WTC11 (cell line): ENCODE measurements around the gene SFTA2. TPM values are rescaled to one million over a fixed set of nuclear protein-coding genes. Genes with fewer than 3 reads are reported as not detected.

ENCODE experiments used
- ATAC-seq: fragments of 200-7000 bp; cut with Tn5 transposase; 2 replicates; pipeline ENCODE4 v1.10.0; 2021; ENCODE audit warnings: mild to moderate bottlenecking, moderate library complexity
- CTCF ChIA-PET: fragments of 300-600 bp; sonication (Branson Sonifier 250); formaldehyde crosslinking; loops from one replicate; lab custom pipeline; 2021; ENCODE audit warnings: antibody characterized with exemption; lab: Charles Lee
- POLR2A ChIA-PET: fragments of 350-600 bp; sonication (Branson Sonifier 250); formaldehyde crosslinking; loops from one replicate; lab custom pipeline; 2021; ENCODE audit warnings: antibody characterized with exemption; lab: Charles Lee
- DNase-seq: peaks from one replicate; pipeline ENCODE4 v3.0.0; 2021; ENCODE audit warnings: low spot score
- H3K27ac Mint-ChIP-seq: 2 replicates; pipeline ENCODE4 v1.8.0; 2021; ENCODE audit warnings: mixed read lengths
- H3K27me3 Mint-ChIP-seq: 2 replicates; pipeline ENCODE4 v1.8.0; 2021; ENCODE audit warnings: low read depth, mild to moderate bottlenecking, moderate library complexity, mixed read lengths
- H3K36me3 Mint-ChIP-seq: 2 replicates; pipeline ENCODE4 v1.8.0; 2021; ENCODE audit warnings: mixed read lengths
- H3K4me1 Mint-ChIP-seq: 2 replicates; pipeline ENCODE4 v1.8.0; 2022; ENCODE audit warnings: mixed read lengths
- H3K4me3 Mint-ChIP-seq: 2 replicates; pipeline ENCODE4 v1.8.0; 2021; ENCODE audit warnings: mild to moderate bottlenecking, moderate library complexity, mixed read lengths
- H3K9me3 Mint-ChIP-seq: 2 replicates; pipeline ENCODE4 v1.8.0; 2021; ENCODE audit warnings: mixed read lengths
- ARID4B ChIP-seq: sonication (generic); formaldehyde crosslinking; IDR thresholded peaks from 2 replicates; pipeline ENCODE4 v1.8.0; 2023; ENCODE audit warnings: missing genetic modification reagents, mild to moderate bottlenecking, borderline replicate concordance
- ATF2 ChIP-seq: sonication (generic); formaldehyde crosslinking; IDR thresholded peaks from 2 replicates; pipeline ENCODE4 v1.8.1; 2022; ENCODE audit warnings: low read depth, missing genetic modification reagents, borderline replicate concordance
- ATF3 ChIP-seq: sonication (generic); formaldehyde crosslinking; conservative IDR thresholded peaks from 2 replicates; pipeline ENCODE4 v1.8.1; 2022; ENCODE audit warnings: mild to moderate bottlenecking, missing genetic modification reagents
- CREB1 ChIP-seq: sonication (generic); formaldehyde crosslinking; IDR thresholded peaks from 2 replicates; pipeline ENCODE4 v1.8.0; 2023; ENCODE audit warnings: mild to moderate bottlenecking, missing genetic modification reagents
- E2F1 ChIP-seq: sonication (generic); formaldehyde crosslinking; IDR thresholded peaks from 2 replicates; pipeline ENCODE4 v1.8.0; 2022; ENCODE audit warnings: mild to moderate bottlenecking, missing genetic modification reagents
- E2F4 ChIP-seq: sonication (generic); formaldehyde crosslinking; IDR thresholded peaks from 2 replicates; pipeline ENCODE4 v1.8.1; 2022; ENCODE audit warnings: low read depth, mild to moderate bottlenecking, moderate library complexity, missing genetic modification reagents, borderline replicate concordance
- E2F5 ChIP-seq: sonication (generic); formaldehyde crosslinking; IDR thresholded peaks from 2 replicates; pipeline ENCODE4 v1.8.1; 2022; ENCODE audit warnings: mild to moderate bottlenecking, moderate library complexity, missing genetic modification reagents
- EMX1 ChIP-seq: fragments of 250-450 bp; sonication (Bioruptor Pico); IDR thresholded peaks from 2 replicates; pipeline ENCODE4 v1.8.0; 2021; ENCODE audit warnings: mild to moderate bottlenecking
- ESRRA ChIP-seq: sonication (generic); formaldehyde crosslinking; IDR thresholded peaks from 2 replicates; pipeline ENCODE4 v1.8.1; 2022; ENCODE audit warnings: mild to moderate bottlenecking, missing genetic modification reagents, borderline replicate concordance
- FOXK1 ChIP-seq: sonication (generic); formaldehyde crosslinking; IDR thresholded peaks from 2 replicates; pipeline ENCODE4 v1.8.0; 2022; ENCODE audit warnings: mild to moderate bottlenecking, moderate library complexity, missing genetic modification reagents
- FOXP1 ChIP-seq: sonication (generic); formaldehyde crosslinking; IDR thresholded peaks from 2 replicates; pipeline ENCODE4 v1.8.0; 2022; ENCODE audit warnings: missing genetic modification reagents, mild to moderate bottlenecking, moderate library complexity, borderline replicate concordance
- GTF2I ChIP-seq: fragments of 250-450 bp; sonication (Bioruptor Pico); conservative IDR thresholded peaks from 2 replicates; pipeline ENCODE4 v1.4.0; 2021; ENCODE audit warnings: mild to moderate bottlenecking
- HMGA2 ChIP-seq: fragments of 250-450 bp; sonication (Bioruptor Pico); IDR thresholded peaks from 2 replicates; pipeline ENCODE4 v1.4.0; 2021; ENCODE audit warnings: mild to moderate bottlenecking, moderate library complexity
- JUN ChIP-seq: sonication (generic); formaldehyde crosslinking; IDR thresholded peaks from 2 replicates; pipeline ENCODE4 v1.8.0; 2023; ENCODE audit warnings: mild to moderate bottlenecking, missing genetic modification reagents
- KAT7 ChIP-seq: sonication (generic); formaldehyde crosslinking; IDR thresholded peaks from 2 replicates; pipeline ENCODE4 v1.8.1; 2023; ENCODE audit warnings: missing genetic modification reagents, mild to moderate bottlenecking, borderline replicate concordance
- MYBL2 ChIP-seq: sonication (generic); formaldehyde crosslinking; IDR thresholded peaks from 2 replicates; pipeline ENCODE4 v1.8.1; 2023; ENCODE audit warnings: mild to moderate bottlenecking, moderate library complexity, missing genetic modification reagents
- NFATC4 ChIP-seq: fragments of 250-450 bp; sonication (Bioruptor Pico); IDR thresholded peaks from 2 replicates; pipeline ENCODE4 v1.9.0; 2021; ENCODE audit warnings: mild to moderate bottlenecking
- NFYB ChIP-seq: sonication (generic); formaldehyde crosslinking; conservative IDR thresholded peaks from 2 replicates; pipeline ENCODE4 v1.8.0; 2022; ENCODE audit warnings: low read depth, missing genetic modification reagents
- PRRX2 ChIP-seq: fragments of 250-450 bp; sonication (Bioruptor Pico); IDR thresholded peaks from 2 replicates; pipeline ENCODE4 v1.8.0; 2021; ENCODE audit warnings: mild to moderate bottlenecking
- RELA ChIP-seq: sonication (generic); formaldehyde crosslinking; IDR thresholded peaks from 2 replicates; pipeline ENCODE4 v1.8.1; 2022; ENCODE audit warnings: missing genetic modification reagents, mild to moderate bottlenecking, borderline replicate concordance
- TEAD1 ChIP-seq: sonication (generic); formaldehyde crosslinking; IDR thresholded peaks from 2 replicates; pipeline ENCODE4 v1.8.0; 2022; ENCODE audit warnings: mild to moderate bottlenecking, missing genetic modification reagents
- ZMAT4 ChIP-seq: fragments of 250-450 bp; sonication (Bioruptor Pico); IDR thresholded peaks from 2 replicates; pipeline ENCODE4 v1.9.0; 2021; ENCODE audit warnings: mild to moderate bottlenecking
- ZNF219 ChIP-seq: sonication (generic); formaldehyde crosslinking; IDR thresholded peaks from 2 replicates; pipeline ENCODE4 v1.8.0; 2023; ENCODE audit warnings: missing genetic modification reagents, mild to moderate bottlenecking, borderline replicate concordance
- ZNF416 ChIP-seq: fragments of 250-450 bp; sonication (Bioruptor Pico); IDR thresholded peaks from 2 replicates; pipeline ENCODE4 v1.9.0; 2021; ENCODE audit warnings: mild to moderate bottlenecking, inconsistent platforms
- ZNF425 ChIP-seq: fragments of 250-450 bp; sonication (Bioruptor Pico); conservative IDR thresholded peaks from 2 replicates; pipeline ENCODE4 v1.9.0; 2021; ENCODE audit warnings: mild to moderate bottlenecking
- total RNA-seq: library from RNA; stranded (reverse); gene quantifications from 3 replicates; pipeline ENCODE4 v1.2.3, GENCODE V29; 2021

Gene SFTA2
- total RNA-seq, 1 experiment from 2014 or later, result not detected

- peaks cover 19% of the 10 kb centered on the region for H3K4me1 Mint-ChIP-seq
- ATAC-seq, result no peak
- TF ChIP-seq NFATC4 (no peak), ZNF425 (CRISPR knock-in tag) (no peak), PRRX2 (CRISPR knock-in tag) (no peak), CREB1 (no peak), E2F1 (CRISPR knock-in tag) (no peak), EMX1 (CRISPR knock-in tag) (no peak), TEAD1 (CRISPR knock-in tag) (no peak), RELA (no peak), NFYB (CRISPR knock-in tag) (no peak), FOXK1 (CRISPR knock-in tag) (no peak), HMGA2 (CRISPR knock-in tag) (no peak), ZMAT4 (CRISPR knock-in tag) (no peak), ZNF219 (CRISPR knock-in tag) (no peak), E2F5 (CRISPR knock-in tag) (no peak), KAT7 (no peak), ESRRA (no peak), ARID4B (CRISPR knock-in tag) (no peak), JUN (CRISPR knock-in tag) (no peak)
- no peak for DNase-seq
- H3K9me3 Mint-ChIP-seq, result peaks cover 42% of the 10 kb centered on the region
- no peak overlapping the region for H3K4me3 Mint-ChIP-seq
- H3K36me3 Mint-ChIP-seq, result no peaks in the 10 kb centered on the region
- no peak overlapping the region for H3K27ac Mint-ChIP-seq
- CTCF ChIA-PET, result interaction anchor here (1.1 kb wide), 1 partner anchor 9 kb away, joined by 4 read pairs; no protein-coding TSS in a partner anchor
- peaks cover 64% of the 10 kb centered on the region for H3K27me3 Mint-ChIP-seq
- POLR2A ChIA-PET, result no interaction called here
Measured at GRCh38 chr6:30951907-30952469, 20.0 kb upstream of the SFTA2 start.

- CTCF ChIA-PET, result interaction anchor here (1.1 kb wide), 1 partner anchor 59 kb away, joined by 4 read pairs; no protein-coding TSS in a partner anchor
- no peak for ATAC-seq
- Mint-ChIP-seq H3K27me3 (peaks cover 40% of the 10 kb centered on the region), H3K9me3 (peaks cover 42% of the 10 kb centered on the region), H3K4me1 (peaks cover 8% of the 10 kb centered on the region), H3K27ac (no peak overlapping the region), H3K4me3 (no peak overlapping the region), H3K36me3 (no peaks in the 10 kb centered on the region)
- POLR2A ChIA-PET, result no interaction called here
- no peak for DNase-seq
- no peak for TF ChIP-seq ATF3 (CRISPR knock-in tag)
- TF ChIP-seq MYBL2 (CRISPR knock-in tag), result no peak
- TF ChIP-seq ZNF416 (CRISPR knock-in tag), result no peak
- TF ChIP-seq FOXP1, result no peak
- no peak for TF ChIP-seq TEAD1 (CRISPR knock-in tag)
- TF ChIP-seq CREB1, result no peak
- TF ChIP-seq GTF2I, result no peak
- no peak for TF ChIP-seq ATF2 (CRISPR knock-in tag)
- no peak for TF ChIP-seq ZNF219 (CRISPR knock-in tag)
- no peak for TF ChIP-seq E2F4
Measured at GRCh38 chr6:30948811-30949210, 16.8 kb upstream of the SFTA2 start.
